Panc1 (cell line): ENCODE measurements around the gene LACC1. TPM values are rescaled to one million over a fixed set of nuclear protein-coding genes. Genes with fewer than 3 reads are reported as not detected.

ENCODE experiments used
- ATAC-seq: fragments of 200-7000 bp; cut with Tn5 transposase; 2 replicates; pipeline ENCODE4 v1.9.1; 2020; ENCODE audit warnings: mild to moderate bottlenecking, moderate library complexity
- BruUV-seq: library from RNA; stranded (reverse); fragments of 400-500 nt; replicated peaks from 2 replicates; lab custom pipeline; 2021; lab: Mats Ljungman, UMichigan
- CTCF ChIA-PET: fragments of 300-600 bp; sonication (Branson Sonifier 250); formaldehyde crosslinking; loops from one replicate; lab custom pipeline; 2022; ENCODE audit warnings: antibody characterized with exemption; lab: Charles Lee
- POLR2A ChIA-PET: fragments of 300-600 bp; sonication (Branson Sonifier 250); formaldehyde crosslinking; loops from one replicate; lab custom pipeline; 2022; ENCODE audit warnings: antibody characterized with exemption; lab: Charles Lee
- DNase-seq: peaks from one replicate; pipeline ENCODE4 v3.0.0-alpha.2; 2010; ENCODE audit warnings: low read depth, low spot score
- H3K27ac ChIP-seq: 2 replicates; pipeline ENCODE4 v1.5.1; 2011; ENCODE audit warnings: mild to moderate bottlenecking, low read length, inconsistent platforms
- H3K27me3 ChIP-seq: fragments of 200-500 bp; sonication (Bioruptor generic); 2 replicates; pipeline ENCODE4 v1.6.0; 2014; ENCODE audit warnings: low read length, inconsistent platforms; ENCODE audit not compliant: control insufficient read depth, insufficient read depth
- H3K36me3 ChIP-seq: fragments of 200-500 bp; sonication (Bioruptor generic); 2 replicates; pipeline ENCODE4 v1.5.1; 2014; ENCODE audit warnings: inconsistent platforms, mild to moderate bottlenecking, low read length, moderate library complexity; ENCODE audit not compliant: control insufficient read depth, insufficient read depth
- H3K4me1 ChIP-seq: 2 replicates; pipeline ENCODE4 v1.5.1; 2011; ENCODE audit warnings: inconsistent platforms, mild to moderate bottlenecking, low read length, moderate library complexity; ENCODE audit not compliant: control insufficient read depth, insufficient read depth
- H3K4me3 ChIP-seq, 2 experiments: 2 replicates each; pipeline ENCODE4 v1.5.1; 2011 to 2012; ENCODE audit warnings: low read depth in 2 of 2, low read length in 2 of 2, mild to moderate bottlenecking in 2 of 2, inconsistent platforms in 1 of 2, moderate library complexity in 1 of 2
- H3K9me3 ChIP-seq: fragments of 200-500 bp; sonication (Bioruptor generic); 2 replicates; pipeline ENCODE4 v1.5.1; 2014; ENCODE audit warnings: low read depth, mild to moderate bottlenecking, inconsistent platforms, low read length, moderate library complexity; ENCODE audit not compliant: control insufficient read depth, insufficient read depth
- CTCF ChIP-seq: fragments of 450-650 bp; IDR thresholded peaks from 2 replicates; pipeline ENCODE4 v1.5.1; 2017; ENCODE audit warnings: mild to moderate bottlenecking
- POLR2AphosphoS5 ChIP-seq: IDR thresholded peaks from 2 replicates; pipeline ENCODE4 v1.6.1; 2012; ENCODE audit warnings: mild to moderate bottlenecking, low read depth, low read length, moderate library complexity
- REST ChIP-seq, 2 experiments: IDR thresholded peaks; 2 replicates each; pipeline ENCODE4 v1.6.1; 2011 to 2012; ENCODE audit warnings: low read depth in 2 of 2, control low read depth in 1 of 2, low read length in 1 of 2, mild to moderate bottlenecking in 1 of 2, moderate library complexity in 1 of 2; ENCODE audit not compliant: insufficient read depth in 1 of 2
- SIN3A ChIP-seq: IDR thresholded peaks from 2 replicates; pipeline ENCODE4 v1.6.1; 2012; ENCODE audit warnings: low read depth, mild to moderate bottlenecking, low read length, moderate library complexity, borderline replicate concordance; ENCODE audit not compliant: insufficient read depth
- TCF7L2 ChIP-seq: IDR thresholded peaks from 2 replicates; pipeline ENCODE4 v1.6.1; 2011; ENCODE audit warnings: mild to moderate bottlenecking, low read depth, low read length, inconsistent platforms
- in situ Hi-C: cut with HindIII; loops from 2 replicates; pipeline ENCODE4 v1.10.0; 2016; ENCODE audit warnings: low sequenced_read_pairs, low pct_unique_long_range_greater_than_20kb
- intact Hi-C: fragments of 100-400 bp; cut with micrococcal nuclease; formaldehyde crosslinking; loops from one replicate; pipeline ENCODE4 v1.10.0; 2022; ENCODE audit not compliant: unreplicated experiment
- total RNA-seq: library from RNA; stranded (reverse); gene quantifications from one replicate; pipeline ENCODE4 v1.2.1, GENCODE V29; 2021; ENCODE audit not compliant: unreplicated experiment

The LACC1 gene
- total RNA-seq, 1 experiment from 2014 or later = 2.1 TPM

- in situ Hi-C loops = loop anchor here (25.0 kb wide), 1 partner anchor 538 kb away; no protein-coding TSS in a partner anchor
- intact Hi-C loops = no loop called here
- ChIA-PET CTCF (no interaction called here), POLR2A (interaction anchor here (0.7 kb wide), 1 partner anchor 47 kb away, joined by 11 read pairs; no protein-coding TSS in a partner anchor)
- BruUV-seq = no TSS peak
- Histone ChIP-seq H3K9me3 (no peaks in the 10 kb centered on the region), H3K4me3 (no peak overlapping the region), H3K27ac (no peak overlapping the region), H3K36me3 (no peaks in the 10 kb centered on the region), H3K4me1 (no peaks in the 10 kb centered on the region), H3K27me3 (peaks cover 4% of the 10 kb centered on the region)
- no peak for TF ChIP-seq REST (IDR thresholded peaks at IDR 0.05; ENCODE audit: insufficient read depth in 1 of 2, low read depth in 2 of 2, low read length in 1 of 2)
- TF ChIP-seq TCF7L2 = no peak
- TF ChIP-seq CTCF = no peak
- TF ChIP-seq SIN3A = no peak
- TF ChIP-seq POLR2AphosphoS5 = no peak
- no peak for ATAC-seq
- DNase-seq = no peak
Measured at GRCh38 chr13:43924549-43925245, 45.0 kb downstream of the LACC1 start.

GRCh38 chr13:43929947-43930346, 50.2 kb downstream of the LACC1 start:
- no peaks in the 10 kb centered on the region for H3K9me3 ChIP-seq
- ChIA-PET POLR2A (no interaction called here), CTCF (no interaction called here)
- H3K27me3 ChIP-seq = no peaks in the 10 kb centered on the region
- in situ Hi-C loops (no loop called here), intact Hi-C loops (no loop called here)
- no peak for ATAC-seq
- no peaks in the 10 kb centered on the region for H3K36me3 ChIP-seq
- no peak overlapping the region for H3K27ac ChIP-seq
- H3K4me3 ChIP-seq = no peak overlapping the region
- TF ChIP-seq REST (IDR thresholded peaks at IDR 0.05; ENCODE audit: insufficient read depth in 1 of 2, low read depth in 2 of 2, low read length in 1 of 2) (no peak), POLR2AphosphoS5 (no peak), CTCF (no peak), TCF7L2 (no peak), SIN3A (no peak)
- BruUV-seq = no TSS peak
- no peak for DNase-seq
- H3K4me1 ChIP-seq = no peaks in the 10 kb centered on the region
